ENCODE results near the gene BBS12. TPM values are rescaled to one million over a fixed set of nuclear protein-coding genes. Genes with fewer than 3 reads are reported as not detected.

The BBS12 gene
- total RNA-seq, 1 experiment from 2014 or later: 1.5 TPM

- DNase-seq (ENCODE audit: low read depth, low spot score) (no peak), ATAC-seq (no peak)
- no peaks in the 10 kb centered on the region for H3K27me3 ChIP-seq (ENCODE audit: control insufficient read depth, insufficient read depth, low read length)
- no peaks in the 10 kb centered on the region for H3K36me3 ChIP-seq (ENCODE audit: control insufficient read depth, insufficient read depth, low read length)
- ChIA-PET CTCF (no interaction called here), POLR2A (no interaction called here)
- in situ Hi-C loops (cut with HindIII; ENCODE audit: low pct_unique_long_range_greater_than_20kb, low sequenced_read_pairs) (no loop called here), intact Hi-C loops (cut with micrococcal nuclease; ENCODE audit: unreplicated experiment) (no loop called here)
- H3K4me1 ChIP-seq (ENCODE audit: control insufficient read depth, insufficient read depth, low read length): no peaks in the 10 kb centered on the region; the same call in 1 of the 2 replicates
- TF ChIP-seq TCF7L2 (IDR thresholded peaks at IDR 0.05; ENCODE audit: low read depth, low read length): no peak
- no peak overlapping the region for H3K4me3 ChIP-seq (ENCODE audit: low read depth in 2 of 2, low read length in 2 of 2)
- BruUV-seq (replicated peaks): no TSS peak
- H3K9me3 ChIP-seq (ENCODE audit: control insufficient read depth, insufficient read depth, low read depth, low read length): no peaks in the 10 kb centered on the region
- H3K27ac ChIP-seq (ENCODE audit: low read length): no peak overlapping the region
Measured at GRCh38 chr4:122765692-122766352, 33.3 kb downstream of the BBS12 start.

- no peaks in the 10 kb centered on the region for H3K9me3 ChIP-seq (ENCODE audit: control insufficient read depth, insufficient read depth, low read depth, low read length)
- DNase-seq (ENCODE audit: low read depth, low spot score): no peak
- ChIA-PET CTCF (no interaction called here), POLR2A (no interaction called here)
- no peak for TF ChIP-seq TCF7L2 (IDR thresholded peaks at IDR 0.05; ENCODE audit: low read depth, low read length)
- TF ChIP-seq REST (IDR thresholded peaks at IDR 0.05; ENCODE audit: insufficient read depth in 1 of 2, low read depth in 2 of 2, low read length in 1 of 2): no peak
- no peak for TF ChIP-seq SIN3A (IDR thresholded peaks at IDR 0.05; ENCODE audit: borderline replicate concordance, insufficient read depth, low read depth, low read length)
- TF ChIP-seq CTCF (IDR thresholded peaks at IDR 0.05): no peak
- no peaks in the 10 kb centered on the region for H3K27me3 ChIP-seq (ENCODE audit: control insufficient read depth, insufficient read depth, low read length)
- H3K27ac ChIP-seq (ENCODE audit: low read length): no peak overlapping the region
- BruUV-seq (replicated peaks): no TSS peak
- intact Hi-C loops (cut with micrococcal nuclease; ENCODE audit: unreplicated experiment): no loop called here
- H3K36me3 ChIP-seq (ENCODE audit: control insufficient read depth, insufficient read depth, low read length): no peaks in the 10 kb centered on the region
- H3K4me1 ChIP-seq (ENCODE audit: control insufficient read depth, insufficient read depth, low read length): no peaks in the 10 kb centered on the region; the same call in 1 of the 2 replicates
- ATAC-seq: no peak
- in situ Hi-C loops (cut with HindIII; ENCODE audit: low pct_unique_long_range_greater_than_20kb, low sequenced_read_pairs): no loop called here
- H3K4me3 ChIP-seq (ENCODE audit: low read depth in 2 of 2, low read length in 2 of 2): no peak overlapping the region
Measured at GRCh38 chr4:122766353-122766705, 33.8 kb downstream of the BBS12 start.

- ChIA-PET POLR2A (no interaction called here), CTCF (no interaction called here)
- H3K36me3 ChIP-seq (ENCODE audit: control insufficient read depth, insufficient read depth, low read length): no peaks in the 10 kb centered on the region
- H3K4me1 ChIP-seq (ENCODE audit: control insufficient read depth, insufficient read depth, low read length): no peaks in the 10 kb centered on the region; the same call in 1 of the 2 replicates
- in situ Hi-C loops (cut with HindIII; ENCODE audit: low pct_unique_long_range_greater_than_20kb, low sequenced_read_pairs) (no loop called here), intact Hi-C loops (cut with micrococcal nuclease; ENCODE audit: unreplicated experiment) (no loop called here)
- no peak for ATAC-seq
- BruUV-seq (replicated peaks): no TSS peak
- H3K9me3 ChIP-seq (ENCODE audit: control insufficient read depth, insufficient read depth, low read depth, low read length): no peaks in the 10 kb centered on the region
- TF ChIP-seq SIN3A (IDR thresholded peaks at IDR 0.05; ENCODE audit: borderline replicate concordance, insufficient read depth, low read depth, low read length) (no peak), REST (IDR thresholded peaks at IDR 0.05; ENCODE audit: insufficient read depth in 1 of 2, low read depth in 2 of 2, low read length in 1 of 2) (no peak)
- H3K27ac ChIP-seq (ENCODE audit: low read length): no peak overlapping the region
- no peaks in the 10 kb centered on the region for H3K27me3 ChIP-seq (ENCODE audit: control insufficient read depth, insufficient read depth, low read length)
- no peak overlapping the region for H3K4me3 ChIP-seq (ENCODE audit: low read depth in 2 of 2, low read length in 2 of 2)
- DNase-seq (ENCODE audit: low read depth, low spot score): no peak
Measured at GRCh38 chr4:122766950-122767349, 34.4 kb downstream of the BBS12 start.

All from Panc1 (cell line).